Measurements from ENCODE around the gene BBS12.

DNA sequence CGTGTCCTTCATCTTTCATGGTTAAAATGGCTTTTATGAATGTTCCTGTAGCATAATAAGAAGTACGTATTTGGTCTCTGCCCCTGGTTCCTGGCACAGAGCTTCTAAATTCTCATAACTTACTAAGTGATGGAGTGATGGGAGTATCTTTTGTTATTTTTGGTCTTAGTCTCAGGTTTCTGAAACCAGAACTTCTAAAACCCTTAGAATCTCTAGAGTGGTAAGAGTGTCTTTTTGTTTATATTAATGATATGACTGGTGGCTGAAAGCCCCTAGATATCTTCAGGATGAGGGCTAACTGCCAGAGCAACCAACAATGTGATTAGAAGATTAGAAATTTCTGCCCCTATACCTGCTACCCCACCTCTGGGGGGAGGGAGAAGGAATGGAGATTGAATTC, 45.8 kb upstream of the BBS12 start:
- TF ChIP-seq, protein P1, sequence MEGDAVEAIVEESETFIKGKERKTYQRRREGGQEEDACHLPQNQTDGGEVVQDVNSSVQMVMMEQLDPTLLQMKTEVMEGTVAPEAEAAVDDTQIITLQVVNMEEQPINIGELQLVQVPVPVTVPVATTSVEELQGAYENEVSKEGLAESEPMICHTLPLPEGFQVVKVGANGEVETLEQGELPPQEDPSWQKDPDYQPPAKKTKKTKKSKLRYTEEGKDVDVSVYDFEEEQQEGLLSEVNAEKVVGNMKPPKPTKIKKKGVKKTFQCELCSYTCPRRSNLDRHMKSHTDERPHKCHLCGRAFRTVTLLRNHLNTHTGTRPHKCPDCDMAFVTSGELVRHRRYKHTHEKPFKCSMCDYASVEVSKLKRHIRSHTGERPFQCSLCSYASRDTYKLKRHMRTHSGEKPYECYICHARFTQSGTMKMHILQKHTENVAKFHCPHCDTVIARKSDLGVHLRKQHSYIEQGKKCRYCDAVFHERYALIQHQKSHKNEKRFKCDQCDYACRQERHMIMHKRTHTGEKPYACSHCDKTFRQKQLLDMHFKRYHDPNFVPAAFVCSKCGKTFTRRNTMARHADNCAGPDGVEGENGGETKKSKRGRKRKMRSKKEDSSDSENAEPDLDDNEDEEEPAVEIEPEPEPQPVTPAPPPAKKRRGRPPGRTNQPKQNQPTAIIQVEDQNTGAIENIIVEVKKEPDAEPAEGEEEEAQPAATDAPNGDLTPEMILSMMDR (IDR thresholded peaks at IDR 0.05): no peak
- no peak for TF ChIP-seq POLR2AphosphoS5 (IDR thresholded peaks at IDR 0.05; ENCODE audit: low read depth, low read length)
- no peak for TF ChIP-seq YY1 (IDR thresholded peaks at IDR 0.05; ENCODE audit: low read depth)
